Mesenchymal stem cell (in vitro differentiated cells and primary cell): ENCODE results near the gene PLA1A.
"Not testable (repeated sequence)": the region's sequence is repeated elsewhere in the genome, so short reads cannot be mapped to it uniquely, and the experiment has no call there.

Experiments used
- DNase-seq: peaks from one replicate; pipeline ENCODE4 v3.0.0-alpha.2; 2013
- H2AFZ ChIP-seq: one replicate; pipeline ENCODE4 v1.6.1; 2013; ENCODE audit warnings: low read depth, mild to moderate bottlenecking, control low read depth, inconsistent platforms, low read length, moderate library complexity
- H2AK5ac ChIP-seq: 2 replicates; pipeline ENCODE4 v1.6.1; 2013; ENCODE audit warnings: low read length, moderate library complexity, mild to moderate bottlenecking, inconsistent platforms; ENCODE audit not compliant: severe bottlenecking
- H2BK120ac ChIP-seq: one replicate; pipeline ENCODE4 v1.6.1; 2013; ENCODE audit warnings: low read depth, mild to moderate bottlenecking, inconsistent platforms, low read length, moderate library complexity
- H2BK12ac ChIP-seq, 2 experiments: one replicate each; pipeline ENCODE4 v1.6.1; 2013; ENCODE audit warnings: inconsistent platforms in 2 of 2, low read length in 2 of 2, mild to moderate bottlenecking in 2 of 2, moderate library complexity in 2 of 2, control low read depth in 1 of 2
- H2BK15ac ChIP-seq: one replicate; pipeline ENCODE4 v1.6.1; 2013; ENCODE audit warnings: mild to moderate bottlenecking, low read depth, inconsistent platforms; ENCODE audit not compliant: poor library complexity, severe bottlenecking
- H2BK5ac ChIP-seq: 2 replicates; pipeline ENCODE4 v1.6.1; 2013; ENCODE audit warnings: low read depth, mild to moderate bottlenecking, low read length, control low read depth, inconsistent platforms; ENCODE audit not compliant: poor library complexity, severe bottlenecking
- H3K14ac ChIP-seq, 2 experiments: one replicate each; pipeline ENCODE4 v1.6.1; 2013; ENCODE audit warnings: inconsistent platforms in 2 of 2, low read length in 2 of 2, control low read depth in 1 of 2, mild to moderate bottlenecking in 1 of 2, moderate library complexity in 1 of 2
- H3K18ac ChIP-seq, 2 experiments: one replicate each; pipeline ENCODE4 v1.6.1; 2013; ENCODE audit warnings: inconsistent platforms in 2 of 2, low read length in 2 of 2, control low read depth in 1 of 2, low read depth in 1 of 2, mild to moderate bottlenecking in 1 of 2
- H3K23ac ChIP-seq, 2 experiments: one replicate each; pipeline ENCODE4 v1.6.1; 2013; ENCODE audit warnings: inconsistent platforms in 2 of 2, low read length in 2 of 2, mild to moderate bottlenecking in 2 of 2, moderate library complexity in 2 of 2, control low read depth in 1 of 2
- H3K27ac ChIP-seq: 2 replicates; pipeline ENCODE4 v1.5.1; 2013; ENCODE audit warnings: mild to moderate bottlenecking, moderate library complexity, low read length, control low read depth, inconsistent platforms; ENCODE audit not compliant: poor library complexity, severe bottlenecking
- H3K27me3 ChIP-seq, 2 experiments: 2 replicates each; pipeline versions ENCODE4 v1.6.1 to v1.7.0; 2013; ENCODE audit warnings: low read length in 2 of 2, mild to moderate bottlenecking in 2 of 2, moderate library complexity in 2 of 2, control low read depth in 1 of 2, inconsistent platforms in 1 of 2; ENCODE audit not compliant: control insufficient read depth in 1 of 2, insufficient read depth in 1 of 2
- H3K36me3 ChIP-seq, 2 experiments: 2 replicates each; pipeline versions ENCODE4 v1.6.1 to v1.7.0; 2013; ENCODE audit warnings: low read length in 2 of 2, control low read depth in 1 of 2, inconsistent platforms in 1 of 2, low read depth in 1 of 2, mild to moderate bottlenecking in 1 of 2; ENCODE audit not compliant: insufficient read depth in 2 of 2, control insufficient read depth in 1 of 2
- H3K4ac ChIP-seq, 2 experiments: one replicate each; pipeline ENCODE4 v1.6.1; 2013; ENCODE audit warnings: inconsistent platforms in 2 of 2, low read length in 2 of 2, mild to moderate bottlenecking in 2 of 2, moderate library complexity in 2 of 2, control low read depth in 1 of 2, low read depth in 1 of 2
- H3K4me1 ChIP-seq: 2 replicates; pipeline ENCODE4 v1.6.1; 2013; ENCODE audit warnings: low read depth, low read length, control low read depth; ENCODE audit not compliant: control insufficient read depth, insufficient read depth
- H3K4me2 ChIP-seq: 2 replicates; pipeline ENCODE4 v1.6.1; 2013; ENCODE audit warnings: low read length, mild to moderate bottlenecking, inconsistent platforms; ENCODE audit not compliant: poor library complexity, severe bottlenecking
- H3K4me3 ChIP-seq, 2 experiments: 2 replicates each; pipeline versions ENCODE4 v1.5.1 to v1.7.0; 2013; ENCODE audit warnings: low read length in 2 of 2, mild to moderate bottlenecking in 2 of 2, control low read depth in 1 of 2, low read depth in 1 of 2; ENCODE audit not compliant: insufficient read depth in 1 of 2
- H3K79me1 ChIP-seq: replicated peaks from 2 replicates; pipeline ENCODE4 v1.6.1; 2013; ENCODE audit warnings: mild to moderate bottlenecking, control low read depth, low read length, inconsistent platforms; ENCODE audit not compliant: poor library complexity, severe bottlenecking
- H3K9ac ChIP-seq: 2 replicates; pipeline ENCODE4 v1.7.0; 2013; ENCODE audit warnings: mild to moderate bottlenecking, low read length, moderate library complexity
- H3K9me3 ChIP-seq: 2 replicates; pipeline ENCODE4 v1.7.0; 2013; ENCODE audit warnings: mild to moderate bottlenecking, low read length; ENCODE audit not compliant: control insufficient read depth
- H4K8ac ChIP-seq: one replicate; pipeline ENCODE4 v1.6.1; 2013; ENCODE audit warnings: inconsistent platforms, mild to moderate bottlenecking, low read length, moderate library complexity
- H4K91ac ChIP-seq: one replicate; pipeline ENCODE4 v1.6.1; 2013; ENCODE audit warnings: mild to moderate bottlenecking, low read length, inconsistent platforms
- WGBS: methylation state at CpG from one replicate; pipeline ENCODE4 v1.1.7; 2013; ENCODE audit warnings: mixed read lengths; 5-methylcytosine and 5-hydroxymethylcytosine counted together

The PLA1A gene

GRCh38 chr3:119678209-119678608 is 80.5 kb downstream of the PLA1A start:
- not testable (repeated sequence) for H3K4me3 ChIP-seq, H3K79me1 ChIP-seq, H3K27me3 ChIP-seq, H3K4me2 ChIP-seq, H3K9ac ChIP-seq, H3K23ac ChIP-seq, H4K91ac ChIP-seq, H3K14ac ChIP-seq, H2BK15ac ChIP-seq, H3K4ac ChIP-seq, H2BK12ac ChIP-seq, H3K9me3 ChIP-seq, H2AFZ ChIP-seq, H3K27ac ChIP-seq, H2BK120ac ChIP-seq, H4K8ac ChIP-seq, H3K18ac ChIP-seq, H3K4me1 ChIP-seq, H2BK5ac ChIP-seq, H2AK5ac ChIP-seq, DNase-seq
- peaks cover 14 to 16% of the 10 kb centered on the region in 2 experiments for H3K36me3 ChIP-seq
- WGBS: over 99% methylated on average over 8 of the region's 10 CpGs
